OCI-LY7 (cell line): ENCODE results near the gene FMNL3. TPM values are rescaled to one million over a fixed set of nuclear protein-coding genes. Genes with fewer than 3 reads are reported as not detected.

Experiments used
- BruUV-seq: library from RNA; stranded (reverse); fragments of 400-500 nt; replicated peaks from 2 replicates; lab custom pipeline; 2021; lab: Mats Ljungman, UMichigan
- CTCF ChIA-PET: fragments of 300-600 bp; sonication (Branson Sonifier 250); formaldehyde crosslinking; loops from one replicate; lab custom pipeline; 2022; ENCODE audit warnings: antibody characterized with exemption; ENCODE audit not compliant: unreplicated experiment; lab: Charles Lee
- POLR2A ChIA-PET: fragments of 300-600 bp; sonication (Branson Sonifier 250); formaldehyde crosslinking; loops from one replicate; lab custom pipeline; 2022; ENCODE audit warnings: antibody characterized with exemption; lab: Charles Lee
- DNase-seq: peaks from one replicate; pipeline ENCODE4 v3.0.0-alpha.2; 2015; ENCODE audit warnings: low spot score
- H2AFZ ChIP-seq: fragments of 200-600 bp; sonication (generic), shearing (Covaris generic); 2 replicates; pipeline ENCODE4 v1.6.1; 2014; ENCODE audit warnings: mild to moderate bottlenecking, antibody characterized with exemption, low read length, moderate library complexity
- H3K27ac ChIP-seq: fragments of 200-600 bp; sonication (generic); 2 replicates; pipeline ENCODE4 v1.5.1; 2014; ENCODE audit warnings: mixed run types, low read depth, mild to moderate bottlenecking, moderate library complexity, low read length, inconsistent platforms; ENCODE audit not compliant: poor library complexity, severe bottlenecking
- H3K36me3 ChIP-seq: fragments of 200-600 bp; sonication (generic); 2 replicates; pipeline ENCODE4 v1.6.1; 2014; ENCODE audit warnings: mild to moderate bottlenecking, antibody characterized with exemption, low read length, moderate library complexity, mixed read lengths; ENCODE audit not compliant: insufficient read depth
- H3K4me1 ChIP-seq: fragments of 200-600 bp; sonication (generic); 2 replicates; pipeline ENCODE4 v1.5.1; 2014; ENCODE audit warnings: mild to moderate bottlenecking, low read length; ENCODE audit not compliant: insufficient read depth, poor library complexity, severe bottlenecking
- H3K4me2 ChIP-seq: fragments of 200-600 bp; sonication (generic); 2 replicates; pipeline ENCODE4 v1.6.1; 2014; ENCODE audit warnings: mild to moderate bottlenecking, low read length
- H3K4me3 ChIP-seq: fragments of 200-600 bp; sonication (generic); 2 replicates; pipeline ENCODE4 v1.5.1; 2014; ENCODE audit warnings: mild to moderate bottlenecking, low read depth, low read length; ENCODE audit not compliant: poor library complexity, severe bottlenecking
- H3K79me2 ChIP-seq: fragments of 200-600 bp; sonication (generic); 2 replicates; pipeline ENCODE4 v1.6.1; 2016; ENCODE audit warnings: low read depth, mild to moderate bottlenecking, low read length, moderate library complexity, mixed read lengths; ENCODE audit not compliant: insufficient read depth
- H3K9me2 ChIP-seq: fragments of 200-600 bp; sonication (generic); 2 replicates; pipeline ENCODE4 v1.6.1; 2016; ENCODE audit warnings: mild to moderate bottlenecking, low read length, mixed read lengths; ENCODE audit not compliant: insufficient read depth
- H3K9me3 ChIP-seq: fragments of 200-600 bp; sonication (generic); 2 replicates; pipeline ENCODE4 v1.6.1; 2014; ENCODE audit warnings: mild to moderate bottlenecking, mixed run types, low read length, mixed read lengths
- H4K20me1 ChIP-seq: fragments of 200-600 bp; sonication (generic); 2 replicates; pipeline ENCODE4 v1.6.1; 2014; ENCODE audit warnings: mild to moderate bottlenecking, antibody characterized with exemption, low read length, moderate library complexity, mixed read lengths; ENCODE audit not compliant: insufficient read depth
- CTCF ChIP-seq: fragments of 200-600 bp; sonication (generic); conservative IDR thresholded peaks from 2 replicates; pipeline ENCODE4 v1.5.1; 2014; ENCODE audit warnings: mild to moderate bottlenecking, antibody characterized with exemption, low read length, moderate library complexity, mixed read lengths
- EZH2phosphoT487 ChIP-seq: fragments of 200-600 bp; sonication (generic); IDR thresholded peaks from 2 replicates; pipeline ENCODE4 v1.6.1; 2018; ENCODE audit warnings: low read depth, borderline replicate concordance, mild to moderate bottlenecking, mixed run types, antibody characterized with exemption, low read length, moderate library complexity, mixed read lengths
- intact Hi-C: fragments of 100-400 bp; cut with micrococcal nuclease; formaldehyde crosslinking; loops from one replicate; pipeline ENCODE4 v1.10.0; 2022; ENCODE audit not compliant: unreplicated experiment
- total RNA-seq, 2 experiments: library from RNA; depleted of rRNA in 1 of 2; stranded (reverse); fragments of >200 nt in 1 of 2; shearing (Covaris generic) in 1 of 2; gene quantifications; 2 replicates each; pipeline ENCODE4 v1.2.3, GENCODE V29; 2014 to 2022

FMNL3 gene
- total RNA-seq, 2 experiments from 2014 or later: 13.8 to 28.7 TPM

GRCh38 chr12:49645146-49646039, 61.8 kb downstream of the FMNL3 start:
- Histone ChIP-seq H4K20me1 (no peaks in the 10 kb centered on the region), H3K4me2 (no peak overlapping the region), H3K4me1 (peaks cover 15% of the 10 kb centered on the region), H3K36me3 (peaks cover 46% of the 10 kb centered on the region), H3K4me3 (no peak overlapping the region), H3K27ac (peak overlapping the region; percentile 19), H3K9me2 (no peaks in the 10 kb centered on the region), H2AFZ (no peak overlapping the region), H3K9me3 (no peaks in the 10 kb centered on the region), H3K79me2 (no peaks in the 10 kb centered on the region)
- intact Hi-C loops: no loop called here
- DNase-seq: no peak
- no TSS peak for BruUV-seq
- TF ChIP-seq EZH2phosphoT487 (no peak), CTCF (no peak)
- POLR2A ChIA-PET: interaction anchor here (0.6 to 3.6 kb wide), 5 partner anchors 29 to 133 kb away, joined by 3 to 18 read pairs (median 3); no protein-coding TSS in a partner anchor
- CTCF ChIA-PET: interaction anchor here (0.6 to 2.5 kb wide), 3 partner anchors 23 to 64 kb away, joined by 3 to 14 read pairs (median 7); partner anchors contain the start of gene FMNL3

- H3K4me3 ChIP-seq: no peak overlapping the region
- no peaks in the 10 kb centered on the region for H4K20me1 ChIP-seq
- no peaks in the 10 kb centered on the region for H3K79me2 ChIP-seq
- intact Hi-C loops: loop anchor here (1.0 kb wide), 1 partner anchor 63 kb away; the partner anchor contains the start of gene FMNL3
- peak; percentile 88 for DNase-seq
- H3K9me2 ChIP-seq: no peaks in the 10 kb centered on the region
- BruUV-seq: TSS peak; percentile 55
- ChIA-PET POLR2A (interaction anchor here (0.6 to 3.6 kb wide), 5 partner anchors 30 to 134 kb away, joined by 3 to 18 read pairs (median 3); no protein-coding TSS in a partner anchor), CTCF (interaction anchor here (0.6 to 2.5 kb wide), 4 partner anchors 21 to 97 kb away, joined by 3 to 14 read pairs (median 5); partner anchors contain the start of genes FMNL3, PRPF40B and TMBIM6)
- no peak overlapping the region for H3K4me2 ChIP-seq
- H2AFZ ChIP-seq: no peak overlapping the region
- H3K36me3 ChIP-seq: peaks cover 39% of the 10 kb centered on the region
- peak overlapping the region; percentile 19 for H3K27ac ChIP-seq
- no peaks in the 10 kb centered on the region for H3K9me3 ChIP-seq
- TF ChIP-seq CTCF (peak; percentile 99), EZH2phosphoT487 (no peak)
- peaks cover 17% of the 10 kb centered on the region for H3K4me1 ChIP-seq
These were observed 62.6 kb downstream of the FMNL3 start for GRCh38 chr12:49644620-49644994.
